ENCODE measurements around the gene HMGXB4.

DNA sequence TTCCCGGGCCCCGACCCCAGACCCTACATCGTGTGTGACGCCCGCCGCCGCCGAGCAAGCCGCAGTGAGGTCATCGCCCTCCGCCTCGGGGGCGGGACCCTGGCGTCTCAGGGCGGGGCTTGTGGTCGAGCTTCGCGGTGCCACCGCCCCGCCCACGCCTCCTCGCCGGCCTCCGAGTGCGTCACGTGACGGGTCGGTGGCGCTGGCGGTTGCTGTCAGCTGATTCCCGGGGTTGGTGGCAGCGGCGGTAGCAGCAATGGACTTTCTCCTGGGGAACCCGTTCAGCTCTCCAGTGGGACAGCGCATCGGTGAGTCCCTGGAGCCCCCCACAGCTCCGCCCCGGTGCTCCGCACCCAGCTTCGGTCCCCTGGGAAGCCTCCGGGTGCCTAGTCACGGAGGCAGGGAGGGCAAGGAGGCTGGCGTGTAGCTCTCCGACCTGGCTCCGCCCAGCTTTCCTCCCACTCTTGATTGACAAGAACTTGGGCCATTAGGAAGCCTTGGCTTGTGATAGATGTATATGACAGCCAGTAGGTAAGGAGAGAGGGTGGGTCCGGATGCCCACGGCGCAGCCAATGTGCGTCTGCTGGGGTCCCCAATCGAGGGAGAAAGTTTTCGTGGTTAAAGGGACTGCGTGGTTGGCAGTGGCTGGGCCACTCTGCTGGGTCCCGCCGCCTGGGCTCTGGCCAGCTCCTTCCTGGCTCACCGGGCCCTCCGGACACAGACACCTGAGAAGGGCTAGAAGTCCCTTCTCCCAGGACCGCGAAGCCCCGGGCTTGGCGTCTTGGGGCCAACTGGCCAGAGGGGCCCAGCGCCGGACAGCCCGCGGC lies 42.6 kb downstream of the HMGXB4 start, which contains the start of gene TOM1:
- TF ChIP-seq NR3C1 (IDR thresholded peaks at IDR 0.05) (no peak), MAZ (IDR thresholded peaks at IDR 0.05; ENCODE audit: borderline replicate concordance, low read depth, low read length) (no peak), CTCF (IDR thresholded peaks at IDR 0.05) (no peak), CEBPB (IDR thresholded peaks at IDR 0.05) (no peak), POLR2A (IDR thresholded peaks at IDR 0.05; ENCODE audit: low read length) (peak; percentile 43), CHD2 (IDR thresholded peaks at IDR 0.05; ENCODE audit: low read length, partially characterized antibody) (no peak), POLR2AphosphoS2 (conservative IDR thresholded peaks at IDR 0.05; ENCODE audit: low read length) (no peak), MAFK (IDR thresholded peaks at IDR 0.05; ENCODE audit: partially characterized antibody) (no peak), HDAC2 (IDR thresholded peaks at IDR 0.05) (no peak), MYC (IDR thresholded peaks at IDR 0.05; ENCODE audit: borderline replicate concordance, low read length) (peak; percentile 23; the same call in 1 of the 2 replicates)
- TF ChIP-seq, protein P1, sequence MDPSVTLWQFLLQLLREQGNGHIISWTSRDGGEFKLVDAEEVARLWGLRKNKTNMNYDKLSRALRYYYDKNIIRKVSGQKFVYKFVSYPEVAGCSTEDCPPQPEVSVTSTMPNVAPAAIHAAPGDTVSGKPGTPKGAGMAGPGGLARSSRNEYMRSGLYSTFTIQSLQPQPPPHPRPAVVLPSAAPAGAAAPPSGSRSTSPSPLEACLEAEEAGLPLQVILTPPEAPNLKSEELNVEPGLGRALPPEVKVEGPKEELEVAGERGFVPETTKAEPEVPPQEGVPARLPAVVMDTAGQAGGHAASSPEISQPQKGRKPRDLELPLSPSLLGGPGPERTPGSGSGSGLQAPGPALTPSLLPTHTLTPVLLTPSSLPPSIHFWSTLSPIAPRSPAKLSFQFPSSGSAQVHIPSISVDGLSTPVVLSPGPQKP (IDR thresholded peaks at IDR 0.05; ENCODE audit: low read depth, low read length) = no peak
- TF ChIP-seq, protein P2, sequence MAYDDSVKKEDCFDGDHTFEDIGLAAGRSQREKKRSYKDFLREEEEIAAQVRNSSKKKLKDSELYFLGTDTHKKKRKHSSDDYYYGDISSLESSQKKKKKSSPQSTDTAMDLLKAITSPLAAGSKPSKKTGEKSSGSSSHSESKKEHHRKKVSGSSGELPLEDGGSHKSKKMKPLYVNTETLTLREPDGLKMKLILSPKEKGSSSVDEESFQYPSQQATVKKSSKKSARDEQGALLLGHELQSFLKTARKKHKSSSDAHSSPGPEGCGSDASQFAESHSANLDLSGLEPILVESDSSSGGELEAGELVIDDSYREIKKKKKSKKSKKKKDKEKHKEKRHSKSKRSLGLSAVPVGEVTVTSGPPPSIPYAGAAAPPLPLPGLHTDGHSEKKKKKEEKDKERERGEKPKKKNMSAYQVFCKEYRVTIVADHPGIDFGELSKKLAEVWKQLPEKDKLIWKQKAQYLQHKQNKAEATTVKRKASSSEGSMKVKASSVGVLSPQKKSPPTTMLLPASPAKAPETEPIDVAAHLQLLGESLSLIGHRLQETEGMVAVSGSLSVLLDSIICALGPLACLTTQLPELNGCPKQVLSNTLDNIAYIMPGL (CRISPR knock-in tag; IDR thresholded peaks at IDR 0.05; ENCODE audit: borderline replicate concordance) = no peak

All from A549 (cell line).